Measurements from ENCODE around the gene RNF166.

Gene RNF166

GRCh38 chr16:88710556-88710955, 4.3 kb upstream of the RNF166 start:
- no peak overlapping the region for H3K18ac ChIP-seq (ENCODE audit: low read length)
- no peak overlapping the region for H4K8ac ChIP-seq (ENCODE audit: low read depth, low read length)
- H3K27me3 ChIP-seq (ENCODE audit: insufficient read depth, low read length, poor library complexity) = no peaks in the 10 kb centered on the region

GRCh38 chr16:88706965-88707826, 988 bp upstream of the RNF166 start:
- H3K56ac ChIP-seq (ENCODE audit: low read length) = peak overlapping the region; percentile 94
- H2BK120ac ChIP-seq (ENCODE audit: low read depth, low read length) = no peak overlapping the region
- no peak overlapping the region for H2AK5ac ChIP-seq (ENCODE audit: low read length)
- H3K4ac ChIP-seq (ENCODE audit: low read depth, low read length) = no peak overlapping the region
- WGBS (ENCODE audit: extremely low coverage, insufficient coverage, low lambda C conversion rate) = no CpG with 5 or more reads among the region's 17 CpGs
- no peak for DNase-seq
- H2BK15ac ChIP-seq (replicated peaks; ENCODE audit: low read depth) = no peak overlapping the region
- H4K8ac ChIP-seq (ENCODE audit: low read depth, low read length) = no peak overlapping the region
- H4K5ac ChIP-seq (ENCODE audit: low read length) = no peak overlapping the region
- H3K4me1 ChIP-seq (ENCODE audit: control insufficient read depth, low read depth, low read length) = no peaks in the 10 kb centered on the region
- no peak overlapping the region for H3K18ac ChIP-seq (ENCODE audit: low read length)
- no peak overlapping the region for H2BK5ac ChIP-seq (ENCODE audit: low read length)
- H3K79me1 ChIP-seq (ENCODE audit: low read length) = peaks cover 18% of the 10 kb centered on the region
- H3K36me3 ChIP-seq (ENCODE audit: control insufficient read depth, insufficient read depth, low read length) = no peaks in the 10 kb centered on the region
- no peaks in the 10 kb centered on the region for H3K27me3 ChIP-seq (ENCODE audit: insufficient read depth, low read length, poor library complexity)
- peak overlapping the region; percentile 81 for H3K4me3 ChIP-seq (ENCODE audit: low read length)
- peak overlapping the region; percentile 98 for H3K4me2 ChIP-seq (ENCODE audit: low read length)
- H3K27ac ChIP-seq (ENCODE audit: low read depth, low read length) = no peak overlapping the region
- H3K9ac ChIP-seq (ENCODE audit: low read length) = peak overlapping the region; percentile 82
- no peak overlapping the region for H3K23ac ChIP-seq (ENCODE audit: low read length)
- peaks cover 8% of the 10 kb centered on the region for H3K79me2 ChIP-seq (ENCODE audit: control insufficient read depth, insufficient read depth, low read length)

More at GRCh38 chr16:88710556-88710955, 4.3 kb upstream of the RNF166 start:
- Histone ChIP-seq H4K5ac (ENCODE audit: low read length) (no peak overlapping the region), H3K4me3 (ENCODE audit: low read length) (no peak overlapping the region), H3K36me3 (ENCODE audit: control insufficient read depth, insufficient read depth, low read length) (peaks cover 1% of the 10 kb centered on the region), H3K56ac (ENCODE audit: low read length) (no peak overlapping the region), H3K4me1 (ENCODE audit: control insufficient read depth, low read depth, low read length) (no peaks in the 10 kb centered on the region), H3K79me2 (ENCODE audit: control insufficient read depth, insufficient read depth, low read length) (peaks cover 6% of the 10 kb centered on the region), H3K9ac (ENCODE audit: low read length) (no peak overlapping the region), H2AK5ac (ENCODE audit: low read length) (no peak overlapping the region), H2BK120ac (ENCODE audit: low read depth, low read length) (no peak overlapping the region), H3K23ac (ENCODE audit: low read length) (no peak overlapping the region), H3K79me1 (ENCODE audit: low read length) (peaks cover 15% of the 10 kb centered on the region), H2BK5ac (ENCODE audit: low read length) (no peak overlapping the region), H3K4ac (ENCODE audit: low read depth, low read length) (no peak overlapping the region), H3K27ac (ENCODE audit: low read depth, low read length) (no peak overlapping the region), H3K4me2 (ENCODE audit: low read length) (no peak overlapping the region), H2BK15ac (replicated peaks; ENCODE audit: low read depth) (no peak overlapping the region)
- DNase-seq = no peak
- no CpG with 5 or more reads among the region's 16 CpGs for WGBS (ENCODE audit: extremely low coverage, insufficient coverage, low lambda C conversion rate)

- Histone ChIP-seq H4K8ac (ENCODE audit: low read depth, low read length) (no peak overlapping the region), H4K5ac (ENCODE audit: low read length) (no peak overlapping the region), H3K4me2 (ENCODE audit: low read length) (peak overlapping the region; percentile 85), H2AK5ac (ENCODE audit: low read length) (no peak overlapping the region), H3K36me3 (ENCODE audit: control insufficient read depth, insufficient read depth, low read length) (no peaks in the 10 kb centered on the region), H3K27me3 (ENCODE audit: insufficient read depth, low read length, poor library complexity) (no peaks in the 10 kb centered on the region), H3K79me2 (ENCODE audit: control insufficient read depth, insufficient read depth, low read length) (peaks cover 8% of the 10 kb centered on the region), H3K4me3 (ENCODE audit: low read length) (peak overlapping the region; percentile 79), H3K27ac (ENCODE audit: low read depth, low read length) (no peak overlapping the region), H3K18ac (ENCODE audit: low read length) (peak overlapping the region; percentile 81), H3K4ac (ENCODE audit: low read depth, low read length) (peak overlapping the region; percentile 22), H3K23ac (ENCODE audit: low read length) (no peak overlapping the region), H3K56ac (ENCODE audit: low read length) (peak overlapping the region; percentile 86), H2BK15ac (replicated peaks; ENCODE audit: low read depth) (no peak overlapping the region), H3K4me1 (ENCODE audit: control insufficient read depth, low read depth, low read length) (no peaks in the 10 kb centered on the region), H2BK120ac (ENCODE audit: low read depth, low read length) (no peak overlapping the region), H2BK5ac (ENCODE audit: low read length) (no peak overlapping the region), H3K9ac (ENCODE audit: low read length) (peak overlapping the region; percentile 80), H3K79me1 (ENCODE audit: low read length) (peaks cover 18% of the 10 kb centered on the region)
- no peak for DNase-seq
- no CpG with 5 or more reads among the region's 57 CpGs for WGBS (ENCODE audit: extremely low coverage, insufficient coverage, low lambda C conversion rate)
These were observed 393 bp downstream of the RNF166 start for GRCh38 chr16:88705801-88706228.

- Histone ChIP-seq H3K36me3 (ENCODE audit: control insufficient read depth, insufficient read depth, low read length) (no peaks in the 10 kb centered on the region), H3K4me1 (ENCODE audit: control insufficient read depth, low read depth, low read length) (no peaks in the 10 kb centered on the region), H3K79me2 (ENCODE audit: control insufficient read depth, insufficient read depth, low read length) (peaks cover 8% of the 10 kb centered on the region), H3K4me3 (ENCODE audit: low read length) (peak overlapping the region; percentile 79), H3K4me2 (ENCODE audit: low read length) (peak overlapping the region; percentile 85), H3K18ac (ENCODE audit: low read length) (no peak overlapping the region), H2BK120ac (ENCODE audit: low read depth, low read length) (no peak overlapping the region), H4K5ac (ENCODE audit: low read length) (no peak overlapping the region), H2BK5ac (ENCODE audit: low read length) (no peak overlapping the region), H3K9ac (ENCODE audit: low read length) (peak overlapping the region; percentile 80), H3K27me3 (ENCODE audit: insufficient read depth, low read length, poor library complexity) (no peaks in the 10 kb centered on the region), H4K8ac (ENCODE audit: low read depth, low read length) (no peak overlapping the region), H2AK5ac (ENCODE audit: low read length) (no peak overlapping the region), H3K27ac (ENCODE audit: low read depth, low read length) (no peak overlapping the region), H3K79me1 (ENCODE audit: low read length) (peaks cover 18% of the 10 kb centered on the region), H2BK15ac (replicated peaks; ENCODE audit: low read depth) (no peak overlapping the region), H3K56ac (ENCODE audit: low read length) (peak overlapping the region; percentile 86), H3K4ac (ENCODE audit: low read depth, low read length) (no peak overlapping the region), H3K23ac (ENCODE audit: low read length) (no peak overlapping the region)
- no CpG with 5 or more reads among the region's 9 CpGs for WGBS (ENCODE audit: extremely low coverage, insufficient coverage, low lambda C conversion rate)
- no peak for DNase-seq
These were observed 1.0 kb downstream of the RNF166 start for GRCh38 chr16:88705076-88705684.

- no peak overlapping the region for H3K4me2 ChIP-seq (ENCODE audit: low read length)
- no peaks in the 10 kb centered on the region for H3K4me1 ChIP-seq (ENCODE audit: control insufficient read depth, low read depth, low read length)
- H2BK120ac ChIP-seq (ENCODE audit: low read depth, low read length) = no peak overlapping the region
- no peak overlapping the region for H4K5ac ChIP-seq (ENCODE audit: low read length)
- H3K4ac ChIP-seq (ENCODE audit: low read depth, low read length) = no peak overlapping the region
- H3K56ac ChIP-seq (ENCODE audit: low read length) = no peak overlapping the region
- no CpG with 5 or more reads among the region's 26 CpGs for WGBS (ENCODE audit: extremely low coverage, insufficient coverage, low lambda C conversion rate)
- H3K79me1 ChIP-seq (ENCODE audit: low read length) = peaks cover 17% of the 10 kb centered on the region
- H3K9ac ChIP-seq (ENCODE audit: low read length) = no peak overlapping the region
- H3K79me2 ChIP-seq (ENCODE audit: control insufficient read depth, insufficient read depth, low read length) = peaks cover 8% of the 10 kb centered on the region
- H3K18ac ChIP-seq (ENCODE audit: low read length) = no peak overlapping the region
- no peak overlapping the region for H3K4me3 ChIP-seq (ENCODE audit: low read length)
- no peak overlapping the region for H3K27ac ChIP-seq (ENCODE audit: low read depth, low read length)
- no peak overlapping the region for H2AK5ac ChIP-seq (ENCODE audit: low read length)
- H3K27me3 ChIP-seq (ENCODE audit: insufficient read depth, low read length, poor library complexity) = no peaks in the 10 kb centered on the region
- H4K8ac ChIP-seq (ENCODE audit: low read depth, low read length) = no peak overlapping the region
- no peaks in the 10 kb centered on the region for H3K36me3 ChIP-seq (ENCODE audit: control insufficient read depth, insufficient read depth, low read length)
- no peak overlapping the region for H3K23ac ChIP-seq (ENCODE audit: low read length)
- H2BK5ac ChIP-seq (ENCODE audit: low read length) = no peak overlapping the region
- no peak overlapping the region for H2BK15ac ChIP-seq (replicated peaks; ENCODE audit: low read depth)
- DNase-seq = no peak
These were observed 2.5 kb downstream of the RNF166 start for GRCh38 chr16:88703486-88704309.
